H9 (cell line): ENCODE data around the gene WASHC3. TPM values are rescaled to one million over a fixed set of nuclear protein-coding genes. Genes with fewer than 3 reads are reported as not detected.

Experiments
- DNase-seq: peaks from one replicate; pipeline ENCODE4 v3.0.0-alpha.2; 2017
- H2AFZ ChIP-seq: one replicate; pipeline ENCODE4 v1.6.1; 2013; ENCODE audit warnings: mild to moderate bottlenecking, low read length, control low read depth, moderate library complexity
- H2AK5ac ChIP-seq: 2 replicates; pipeline ENCODE4 v1.6.1; 2013; ENCODE audit warnings: low read length, control low read depth, mixed read lengths; ENCODE audit not compliant: insufficient read length
- H2BK120ac ChIP-seq: one replicate; pipeline ENCODE4 v1.6.1; 2013; ENCODE audit warnings: low read depth, mild to moderate bottlenecking, low read length, control low read depth, inconsistent platforms; ENCODE audit not compliant: poor library complexity, severe bottlenecking
- H2BK12ac ChIP-seq: 2 replicates; pipeline ENCODE4 v1.6.1; 2013; ENCODE audit warnings: low read length, control low read depth, mixed read lengths, low read depth; ENCODE audit not compliant: insufficient read length
- H2BK15ac ChIP-seq: 2 replicates; pipeline ENCODE4 v1.6.1; 2013; ENCODE audit warnings: low read depth, low read length, control low read depth
- H2BK20ac ChIP-seq: one replicate; pipeline ENCODE4 v1.6.1; 2013; ENCODE audit warnings: low read depth, mild to moderate bottlenecking, low read length, control low read depth, inconsistent platforms; ENCODE audit not compliant: poor library complexity, severe bottlenecking
- H2BK5ac ChIP-seq: 2 replicates; pipeline ENCODE4 v1.6.1; 2013; ENCODE audit warnings: low read length, control low read depth, mixed read lengths; ENCODE audit not compliant: insufficient read length
- H3K14ac ChIP-seq: 2 replicates; pipeline ENCODE4 v1.6.1; 2013; ENCODE audit warnings: low read length, control low read depth; ENCODE audit not compliant: insufficient read depth
- H3K18ac ChIP-seq: 2 replicates; pipeline ENCODE4 v1.6.1; 2013; ENCODE audit warnings: low read depth, mild to moderate bottlenecking, mixed read lengths, low read length, control low read depth; ENCODE audit not compliant: insufficient read length
- H3K23ac ChIP-seq: 2 replicates; pipeline ENCODE4 v1.6.1; 2013; ENCODE audit warnings: low read length, control low read depth, mixed read lengths, low read depth; ENCODE audit not compliant: insufficient read length
- H3K23me2 ChIP-seq: 2 replicates; pipeline ENCODE4 v1.6.1; 2013; ENCODE audit warnings: low read depth, mild to moderate bottlenecking, mixed read lengths, low read length, control low read depth; ENCODE audit not compliant: insufficient read length, poor library complexity, severe bottlenecking
- H3K27ac ChIP-seq: 2 replicates; pipeline ENCODE4 v1.5.1; 2013; ENCODE audit warnings: low read length, control low read depth, mixed read lengths, low read depth; ENCODE audit not compliant: insufficient read length
- H3K27me3 ChIP-seq: 2 replicates; pipeline ENCODE4 v1.6.1; 2013; ENCODE audit warnings: low read length, control low read depth, inconsistent platforms; ENCODE audit not compliant: insufficient read depth
- H3K4ac ChIP-seq: 2 replicates; pipeline ENCODE4 v1.6.1; 2013; ENCODE audit warnings: low read depth, mild to moderate bottlenecking, control low read depth, inconsistent platforms, low read length, moderate library complexity
- H3K4me1 ChIP-seq: 2 replicates; pipeline ENCODE4 v1.6.1; 2013; ENCODE audit warnings: low read length, control low read depth, inconsistent platforms; ENCODE audit not compliant: insufficient read depth
- H3K4me2 ChIP-seq: 2 replicates; pipeline ENCODE4 v1.6.1; 2013; ENCODE audit warnings: low read length, control low read depth, mixed read lengths; ENCODE audit not compliant: insufficient read length, insufficient read depth
- H3K56ac ChIP-seq: 2 replicates; pipeline ENCODE4 v1.6.1; 2013; ENCODE audit warnings: low read depth, mild to moderate bottlenecking, mixed read lengths, low read length, control low read depth; ENCODE audit not compliant: insufficient read length
- H3K79me1 ChIP-seq: 2 replicates; pipeline ENCODE4 v1.6.1; 2013; ENCODE audit warnings: low read depth, mild to moderate bottlenecking, moderate library complexity, low read length, control low read depth, inconsistent platforms; ENCODE audit not compliant: insufficient read depth, poor library complexity, severe bottlenecking
- H3K79me2 ChIP-seq: 2 replicates; pipeline ENCODE4 v1.6.1; 2013; ENCODE audit warnings: low read length, control low read depth, inconsistent platforms; ENCODE audit not compliant: insufficient read depth
- H3K9ac ChIP-seq: 2 replicates; pipeline ENCODE4 v1.6.1; 2013; ENCODE audit warnings: low read length, control low read depth, mixed read lengths; ENCODE audit not compliant: insufficient read length; ENCODE audit errors: extremely low read depth
- H3K9me3 ChIP-seq: one replicate; pipeline ENCODE4 v1.6.1; 2013; ENCODE audit warnings: low read depth, low read length, inconsistent platforms; ENCODE audit not compliant: control insufficient read depth
- H3T11ph ChIP-seq: one replicate; pipeline ENCODE4 v1.6.1; 2013; ENCODE audit warnings: mild to moderate bottlenecking, low read length, control low read depth, inconsistent platforms
- H4K20me1 ChIP-seq: one replicate; pipeline ENCODE4 v1.6.1; 2013; ENCODE audit not compliant: control insufficient read depth, insufficient read length, insufficient read depth
- H4K5ac ChIP-seq: 2 replicates; pipeline ENCODE4 v1.6.1; 2013; ENCODE audit warnings: low read depth, mild to moderate bottlenecking, mixed read lengths, low read length, control low read depth; ENCODE audit not compliant: insufficient read length
- H4K8ac ChIP-seq: replicated peaks from 2 replicates; pipeline ENCODE4 v1.6.1; 2013; ENCODE audit warnings: low read length, control low read depth, mixed read lengths, low read depth; ENCODE audit not compliant: insufficient read length
- H4K91ac ChIP-seq: 2 replicates; pipeline ENCODE4 v1.6.1; 2013; ENCODE audit warnings: low read depth, mild to moderate bottlenecking, moderate library complexity, mixed read lengths, low read length, control low read depth; ENCODE audit not compliant: insufficient read length
- H3K27ac Mint-ChIP-seq, 3 experiments: 2 replicates in 2 of 3; 3 replicates in 1 of 3; pipeline ENCODE4 v1.8.0; 2020 to 2021; ENCODE audit warnings: mixed read lengths in 3 of 3, mild to moderate bottlenecking in 1 of 3, moderate library complexity in 1 of 3
- H3K27me3 Mint-ChIP-seq: 2 replicates; pipeline ENCODE4 v1.8.0; 2021; ENCODE audit warnings: low read depth, mild to moderate bottlenecking, moderate library complexity, mixed read lengths
- H3K36me3 Mint-ChIP-seq, 3 experiments: 2 replicates in 2 of 3; 3 replicates in 1 of 3; pipeline ENCODE4 v1.8.0; 2020 to 2021; ENCODE audit warnings: low read depth in 3 of 3, mixed read lengths in 3 of 3; ENCODE audit not compliant: insufficient read depth in 1 of 3
- H3K4me1 Mint-ChIP-seq, 2 experiments: 2 replicates each; pipeline ENCODE4 v1.8.0; 2020; ENCODE audit warnings: mixed read lengths in 2 of 2
- H3K4me3 Mint-ChIP-seq, 2 experiments: 2 replicates in 1 of 2; 3 replicates in 1 of 2; pipeline ENCODE4 v1.8.0; 2020 to 2021; ENCODE audit warnings: mild to moderate bottlenecking in 2 of 2, mixed read lengths in 2 of 2, moderate library complexity in 1 of 2
- H3K9me3 Mint-ChIP-seq, 2 experiments: 2 replicates in 1 of 2; 3 replicates in 1 of 2; pipeline ENCODE4 v1.8.0; 2020; ENCODE audit warnings: mild to moderate bottlenecking in 2 of 2, mixed read lengths in 2 of 2, moderate library complexity in 1 of 2
- CTCF ChIP-seq: fragments of 200-600 bp; sonication (generic); conservative IDR thresholded peaks from 3 replicates; pipeline ENCODE4 v1.8.0; 2021; ENCODE audit warnings: antibody characterized with exemption, mild to moderate bottlenecking
- WGBS: extraction: QIAGEN DNeasy Blood & Tissue Kit; methylation state at CpG from one replicate; pipeline ENCODE4 v1.1.7; 2013; ENCODE audit warnings: missing lambda C conversion rate, low lambda C conversion rate, mixed read lengths; ENCODE audit not compliant: insufficient read length; ENCODE audit errors: extremely low coverage; 5-methylcytosine and 5-hydroxymethylcytosine counted together
- total RNA-seq: library from RNA; stranded (reverse); gene quantifications from 2 replicates; pipeline ENCODE4 v1.2.1, GENCODE V29; 2021

The WASHC3 gene
- total RNA-seq, 1 experiment from 2014 or later = 14.1 TPM

GRCh38 chr12:102043928-102044327 is 17.9 kb downstream of the WASHC3 start:
- Mint-ChIP-seq H3K4me3 (no peak overlapping the region), H3K36me3 (peaks cover 0 to 4% (median 0%) of the 10 kb centered on the region in 3 experiments; a peak in 1 of 7 replicates), H3K27ac (no peak overlapping the region), H3K27me3 (no peaks in the 10 kb centered on the region), H3K4me1 (no peaks in the 10 kb centered on the region), H3K9me3 (no peaks in the 10 kb centered on the region)
- Histone ChIP-seq H3K27ac (no peak overlapping the region), H2BK20ac (no peak overlapping the region), H3K18ac (no peak overlapping the region), H2AFZ (no peak overlapping the region), H3K56ac (no peak overlapping the region), H4K5ac (no peak overlapping the region), H3K14ac (no peak overlapping the region), H4K8ac (no peak overlapping the region), H2BK5ac (no peak overlapping the region), H3K79me2 (no peaks in the 10 kb centered on the region), H2BK12ac (no peak overlapping the region), H3T11ph (no peak overlapping the region), H3K4ac (no peak overlapping the region), H3K27me3 (no peaks in the 10 kb centered on the region), H3K9ac (no peak overlapping the region), H3K23me2 (no peaks in the 10 kb centered on the region), H3K4me1 (no peaks in the 10 kb centered on the region), H3K9me3 (no peaks in the 10 kb centered on the region), H2BK15ac (no peak overlapping the region), H3K4me2 (no peak overlapping the region), H2AK5ac (no peak overlapping the region), H2BK120ac (no peak overlapping the region), H3K79me1 (no peaks in the 10 kb centered on the region), H4K91ac (no peak overlapping the region), H4K20me1 (no peaks in the 10 kb centered on the region), H3K23ac (no peak overlapping the region)
- no CpG with 5 or more reads among the region's 1 CpG for WGBS
- no peak for TF ChIP-seq CTCF
- DNase-seq = no peak
